K562 (cell line): ENCODE results near the gene RWDD3. TPM values are rescaled to one million over a fixed set of nuclear protein-coding genes. Genes with fewer than 3 reads are reported as not detected.

Experiments
- ATAC-seq: fragments of 200-7000 bp; cut with Tn5 transposase; 3 replicates; pipeline ENCODE4 v1.9.1; 2020; ENCODE audit warnings: moderate library complexity
- BruUV-seq: library from RNA; stranded (reverse); fragments of 400-500 nt; replicated peaks from 2 replicates; lab custom pipeline; 2021; lab: Mats Ljungman, UMichigan
- CTCF ChIA-PET: fragments of 300-600 bp; formaldehyde crosslinking; extraction: SDS; loops from one replicate; lab custom pipeline; 2021; ENCODE audit warnings: low intra/inter-chr PET ratio; lab: Yijun Ruan, JAX
- POLR2A ChIA-PET: fragments of 300-600, 350-650 bp; sonication (Branson Sonifier 250); formaldehyde crosslinking; extraction: SDS; loops from one replicate; lab custom pipeline; 2021; ENCODE audit warnings: antibody characterized with exemption, inconsistent platforms; lab: Yijun Ruan, JAX
- DNase-seq, 4 experiments: peaks; one replicate each; pipeline versions ENCODE4 v3.0.0 to v3.0.0-alpha.2; 2011 to 2018; ENCODE audit warnings: low spot score in 3 of 4, mixed read lengths in 3 of 4; ENCODE audit errors: extremely low read depth in 1 of 4
- FAIRE-seq: peaks from 2 replicates; lab custom pipeline; 2011; peaks lifted over from hg19 to GRCh38; lab: Jason Lieb, UNC
- H2AFZ ChIP-seq: 2 replicates; pipeline ENCODE4 v1.6.0; 2011; ENCODE audit warnings: low read depth, low read length, control low read depth, inconsistent platforms
- H3K27ac ChIP-seq: fragments of 200-600 bp; 3 replicates; pipeline ENCODE4 v1.8.0; 2011; ENCODE audit warnings: low read depth, mild to moderate bottlenecking, control low read depth, inconsistent platforms, low read length, moderate library complexity, mixed read lengths; ENCODE audit errors: extremely low read depth
- H3K27me3 ChIP-seq, 2 experiments: fragments of 300-600 bp in 1 of 2; 2 replicates in 1 of 2; 3 replicates in 1 of 2; pipeline versions ENCODE4 v1.6.0 to v1.8.0; 2011; ENCODE audit warnings: inconsistent platforms in 2 of 2, low read length in 2 of 2, mild to moderate bottlenecking in 1 of 2, mixed read lengths in 1 of 2, moderate library complexity in 1 of 2; ENCODE audit not compliant: control insufficient read depth in 2 of 2, insufficient read depth in 2 of 2
- H3K36me3 ChIP-seq: fragments of 300-600 bp; 3 replicates; pipeline ENCODE4 v1.8.0; 2011; ENCODE audit warnings: mild to moderate bottlenecking, low read length, inconsistent platforms; ENCODE audit not compliant: control insufficient read depth, insufficient read depth
- H3K4me1 ChIP-seq, 2 experiments: fragments of 200-600 bp in 1 of 2; replicated peaks in 1 of 2; 2 replicates in 1 of 2; 3 replicates in 1 of 2; pipeline versions ENCODE4 v1.5.1 to v1.8.0; 2011; ENCODE audit warnings: inconsistent platforms in 2 of 2, low read length in 2 of 2, mild to moderate bottlenecking in 1 of 2, mixed read lengths in 1 of 2, moderate library complexity in 1 of 2; ENCODE audit not compliant: control insufficient read depth in 2 of 2, insufficient read depth in 2 of 2
- H3K4me2 ChIP-seq: 2 replicates; pipeline ENCODE4 v1.6.1; 2011; ENCODE audit warnings: low read length, control low read depth, inconsistent platforms, mixed read lengths; ENCODE audit not compliant: insufficient read depth
- H3K4me3 ChIP-seq: fragments of 200-600 bp; sonication (generic), shearing (Covaris generic); 2 replicates; pipeline ENCODE4 v1.5.1; 2016; ENCODE audit warnings: control low read depth, inconsistent platforms
- H3K79me2 ChIP-seq: fragments of 200-600 bp; 3 replicates; pipeline ENCODE4 v1.8.0; 2011; ENCODE audit warnings: low read length, inconsistent platforms; ENCODE audit not compliant: control insufficient read depth, insufficient read depth
- H3K9ac ChIP-seq, 2 experiments: 2 replicates each; pipeline versions ENCODE4 v1.6.0 to v1.6.1; 2011; ENCODE audit warnings: low read depth in 2 of 2, low read length in 2 of 2, control low read depth in 1 of 2, inconsistent platforms in 1 of 2, mild to moderate bottlenecking in 1 of 2, mixed read lengths in 1 of 2; ENCODE audit not compliant: insufficient read depth in 1 of 2
- H3K9me1 ChIP-seq: one replicate; pipeline ENCODE4 v1.6.0; 2011; ENCODE audit warnings: inconsistent platforms, mild to moderate bottlenecking, low read length, moderate library complexity; ENCODE audit not compliant: control insufficient read depth, insufficient read depth
- H3K9me3 ChIP-seq: replicated peaks from 2 replicates; pipeline ENCODE4 v1.5.1; 2011; ENCODE audit warnings: low read depth, low read length, inconsistent platforms; ENCODE audit not compliant: control insufficient read depth, insufficient read depth
- H4K20me1 ChIP-seq: replicated peaks from 2 replicates; pipeline ENCODE4 v1.6.1; 2011; ENCODE audit warnings: low read length, inconsistent platforms, mixed read lengths; ENCODE audit not compliant: control insufficient read depth, insufficient read depth
- CEBPG ChIP-seq, 3 experiments: fragments of 200-800 bp in 1 of 3; sonication (Bioruptor generic) in 1 of 3; sonication (generic) in 1 of 3; formaldehyde crosslinking in 1 of 3; IDR thresholded peaks in 2 of 3; conservative IDR thresholded peaks in 1 of 3; 2 replicates each; pipeline versions ENCODE4 v1.6.1 to v1.8.0; 2016 to 2022; ENCODE audit warnings: missing compliant biosample characterization in 2 of 3, missing genetic modification characterization in 2 of 3, mild to moderate bottlenecking in 1 of 3, missing genetic modification reagents in 1 of 3
- GABPB1 ChIP-seq: sonication (generic); formaldehyde crosslinking; IDR thresholded peaks from 2 replicates; pipeline ENCODE4 v1.8.0; 2022; ENCODE audit warnings: mild to moderate bottlenecking, missing genetic modification reagents
- GABPB2 ChIP-seq: fragments of 250-450 bp; sonication (Bioruptor Pico); conservative IDR thresholded peaks from 2 replicates; pipeline ENCODE4 v1.5.1; 2021; ENCODE audit warnings: mild to moderate bottlenecking
- ILF3 ChIP-seq: fragments of 450-650 bp; IDR thresholded peaks from 2 replicates; pipeline ENCODE4 v1.6.1; 2018; ENCODE audit warnings: antibody characterized with exemption, mild to moderate bottlenecking, moderate library complexity, borderline replicate concordance
- NCOA6 ChIP-seq: fragments of 450-650 bp; IDR thresholded peaks from 2 replicates; pipeline ENCODE4 v1.6.1; 2017; ENCODE audit warnings: mild to moderate bottlenecking
- RBM34 ChIP-seq: fragments of 200-400 bp; formaldehyde crosslinking; IDR thresholded peaks from 2 replicates; pipeline ENCODE4 v1.6.1; 2018; ENCODE audit warnings: low read length, borderline replicate concordance; ENCODE audit not compliant: insufficient read depth
- ZNF354B ChIP-seq: fragments of 250-450 bp; sonication (Bioruptor Pico); IDR thresholded peaks from 2 replicates; pipeline ENCODE4 v1.4.0; 2020
- WGBS: fragments of 100-300 bp; shearing (Covaris generic); methylation state at CpG from one replicate; pipeline ENCODE4 v1.1.6; 2016; ENCODE audit warnings: low coverage, mixed read lengths; ENCODE audit not compliant: insufficient coverage; ENCODE audit errors: missing lambda C conversion rate; 5-methylcytosine and 5-hydroxymethylcytosine counted together
- in situ Hi-C: fragments of 300-500 bp; cut with MboI; formaldehyde crosslinking; loops from 4 replicates; pipeline ENCODE4 v1.15.0; 2018; ENCODE audit warnings: inconsistent platforms, mixed read lengths
- intact Hi-C: fragments of 100-400 bp; cut with micrococcal nuclease; formaldehyde crosslinking; loops from 2 replicates; pipeline ENCODE4 v1.14.2; 2022
- polyA plus RNA-seq, 8 experiments: library from polyadenylated mRNA; depleted of rRNA in 4 of 8; stranded (reverse) in 5 of 8; unstranded in 3 of 8; fragments of >200 nt; fragmentation: Nextera tagmentation in 2 of 8; fragmentation: Illumina TruSeq in 1 of 8; extraction: Ambion mirVana in 2 of 8; extraction: Trizol in 1 of 8; gene quantifications; 2 replicates each; pipeline versions ENCODE4 v1.2.1 to v1.2.3, GENCODE V29; 2011 to 2014; ENCODE audit warnings: inconsistent platforms in 1 of 8, missing spikeins in 1 of 8
- total RNA-seq, 7 experiments: library from RNA; depleted of rRNA in 6 of 7; stranded (reverse); fragments of >200 nt in 6 of 7; fragmentation: Illumina TruSeq in 2 of 7; extraction: Trizol in 2 of 7; gene quantifications; 2 replicates each; pipeline versions ENCODE4 v1.2.1 to v1.2.3, GENCODE V29; 2011 to 2021; ENCODE audit warnings: low replicate concordance in 1 of 7
- TF ChIP-seq, protein P1 (sequence below): fragments of 250-450 bp; sonication (Bioruptor Pico); IDR thresholded peaks from 2 replicates; pipeline ENCODE4 v1.4.0; 2020

Gene RWDD3
- total and polyA plus RNA-seq, 9 of the 15 experiments (the other 6 are each of a cell fraction or from before 2014, with no cell fraction given) = 21.6 to 65.0 (median 34.9) TPM

GRCh38 chr1:95263450-95263849 lies 29.4 kb downstream of the RWDD3 start:
- DNase-seq (peak in 1 of 4 experiments; percentile 31), FAIRE-seq (no peak), ATAC-seq (peak; percentile 69)
- H2AFZ ChIP-seq = peak overlapping the region; percentile 64
- CTCF ChIA-PET = no interaction called here
- intact Hi-C loops (no loop called here), in situ Hi-C loops (no loop called here)
- no peak overlapping the region for H3K4me3 ChIP-seq
- H4K20me1 ChIP-seq = no peaks in the 10 kb centered on the region
- H3K27ac ChIP-seq = no peak overlapping the region
- no peaks in the 10 kb centered on the region for H3K27me3 ChIP-seq
- POLR2A ChIA-PET = no interaction called here
- 35% methylated on average over 5 of the region's 5 CpGs for WGBS
- TF ChIP-seq ZNF354B (CRISPR knock-in tag) = no peak
- no peak for TF ChIP-seq GABPB2
- TF ChIP-seq, protein P1, sequence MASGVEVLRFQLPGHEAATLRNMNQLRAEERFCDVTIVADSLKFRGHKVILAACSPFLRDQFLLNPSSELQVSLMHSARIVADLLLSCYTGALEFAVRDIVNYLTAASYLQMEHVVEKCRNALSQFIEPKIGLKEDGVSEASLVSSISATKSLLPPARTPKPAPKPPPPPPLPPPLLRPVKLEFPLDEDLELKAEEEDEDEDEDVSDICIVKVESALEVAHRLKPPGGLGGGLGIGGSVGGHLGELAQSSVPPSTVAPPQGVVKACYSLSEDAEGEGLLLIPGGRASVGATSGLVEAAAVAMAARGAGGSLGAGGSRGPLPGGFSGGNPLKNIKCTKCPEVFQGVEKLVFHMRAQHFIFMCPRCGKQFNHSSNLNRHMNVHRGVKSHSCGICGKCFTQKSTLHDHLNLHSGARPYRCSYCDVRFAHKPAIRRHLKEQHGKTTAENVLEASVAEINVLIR (CRISPR knock-in tag) = no peak
- TF ChIP-seq GABPB1 (CRISPR knock-in tag) = no peak
- TF ChIP-seq NCOA6 = no peak
- no peak for TF ChIP-seq RBM34
- TF ChIP-seq CEBPG (CRISPR knock-in tag; IDR thresholded peaks at IDR 0.05) = no peak
- no peak for TF ChIP-seq CEBPG (tag; conservative IDR thresholded peaks at IDR 0.05 in 1 of 2, IDR thresholded peaks at IDR 0.05 in 1 of 2)
- no peak for TF ChIP-seq ILF3
- H3K79me2 ChIP-seq = no peaks in the 10 kb centered on the region
- H3K9ac ChIP-seq = no peak overlapping the region
- no peaks in the 10 kb centered on the region for H3K9me1 ChIP-seq
- no TSS peak for BruUV-seq
- H3K4me1 ChIP-seq = peaks cover 0 to 2% of the 10 kb centered on the region in 2 experiments; a peak in 1 of 5 replicates
- no peak overlapping the region for H3K4me2 ChIP-seq
- no peaks in the 10 kb centered on the region for H3K9me3 ChIP-seq
- H3K36me3 ChIP-seq = no peaks in the 10 kb centered on the region
